Type B pancreatic cell (in vitro differentiated cells): ENCODE results near the gene MAB21L4. TPM values are rescaled to one million over a fixed set of nuclear protein-coding genes. Genes with fewer than 3 reads are reported as not detected.

Source experiments
- DNase-seq: peaks from one replicate; pipeline ENCODE4 v3.0.0; 2021; ENCODE audit warnings: mixed read lengths; ENCODE audit not compliant: unreplicated experiment; ENCODE audit errors: extremely low spot score
- H3K27ac Mint-ChIP-seq: 2 replicates; pipeline ENCODE4 v1.8.0; 2021; ENCODE audit warnings: mild to moderate bottlenecking, mixed read lengths
- H3K27me3 Mint-ChIP-seq: 2 replicates; pipeline ENCODE4 v1.8.0; 2021; ENCODE audit warnings: mixed read lengths
- H3K36me3 Mint-ChIP-seq: 2 replicates; pipeline ENCODE4 v1.8.0; 2021; ENCODE audit warnings: mixed read lengths
- H3K4me1 Mint-ChIP-seq: one replicate; pipeline ENCODE4 v1.8.0; 2021; ENCODE audit warnings: mixed read lengths; ENCODE audit not compliant: unreplicated experiment
- H3K4me3 Mint-ChIP-seq: 2 replicates; pipeline ENCODE4 v1.8.0; 2021; ENCODE audit warnings: mild to moderate bottlenecking, mixed read lengths
- H3K9me3 Mint-ChIP-seq: 2 replicates; pipeline ENCODE4 v1.8.0; 2021; ENCODE audit warnings: mixed read lengths
- CTCF ChIP-seq: fragments of 200-600 bp; sonication (generic); conservative IDR thresholded peaks from 2 replicates; pipeline ENCODE4 v1.5.0; 2021; ENCODE audit warnings: antibody characterized with exemption, mild to moderate bottlenecking
- total RNA-seq: library from RNA; stranded (reverse); gene quantifications from 2 replicates; pipeline ENCODE4 v1.2.1, GENCODE V29; 2021; ENCODE audit warnings: low replicate concordance

Gene MAB21L4
- total RNA-seq, 1 donor from 2014 or later: 62.0 TPM

DNA sequence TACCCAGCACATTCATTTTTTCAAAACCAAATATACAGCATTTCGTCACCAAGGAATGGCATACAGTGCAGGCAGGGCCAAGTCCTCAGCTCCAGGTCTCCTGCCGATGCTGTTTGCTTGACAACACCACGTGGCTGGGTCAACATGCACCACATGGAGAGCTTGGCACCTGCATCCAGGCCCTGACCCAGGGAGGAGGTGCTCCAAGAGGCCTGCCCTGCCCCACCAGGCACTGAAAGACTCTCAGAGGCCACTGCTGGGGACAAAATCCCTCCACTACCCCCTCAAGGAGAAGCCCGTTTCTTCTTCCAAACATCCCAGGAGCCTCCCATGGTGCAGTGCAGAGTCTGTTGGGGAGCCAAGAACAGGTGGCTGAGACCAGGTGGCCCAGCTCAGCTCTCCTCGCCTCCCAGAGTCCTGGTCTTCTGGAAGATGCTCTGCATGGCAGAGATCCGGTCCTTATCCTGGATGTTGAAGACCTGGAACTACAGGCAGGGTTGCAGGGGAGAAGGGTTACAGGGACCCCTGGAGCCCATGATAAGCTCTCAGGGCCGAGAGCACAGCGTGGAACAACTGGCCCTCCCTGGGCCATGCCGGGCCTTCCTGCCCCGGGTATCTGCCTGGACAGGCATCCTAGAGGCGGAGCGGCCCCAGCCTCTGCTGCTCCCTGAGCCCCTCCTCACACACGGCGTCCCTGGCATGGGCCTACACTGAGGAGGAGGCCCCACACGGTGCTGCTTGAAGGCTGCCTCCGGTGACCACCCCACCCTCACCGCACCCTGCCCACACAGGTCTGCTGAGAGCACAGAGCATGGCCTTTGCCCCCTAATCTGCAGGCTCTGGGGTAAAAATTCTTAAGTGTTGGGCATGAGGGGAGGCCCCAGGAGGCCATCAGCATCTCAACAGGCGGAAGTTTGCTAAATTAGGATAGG, 9.0 kb downstream of the MAB21L4 start:
- Mint-ChIP-seq H3K4me1 (peaks cover 5% of the 10 kb centered on the region), H3K9me3 (no peaks in the 10 kb centered on the region), H3K27me3 (no peaks in the 10 kb centered on the region), H3K27ac (no peak overlapping the region), H3K36me3 (peaks cover 5% of the 10 kb centered on the region), H3K4me3 (no peak overlapping the region)
- no peak for TF ChIP-seq CTCF
- DNase-seq: no peak

- H3K9me3 Mint-ChIP-seq: no peaks in the 10 kb centered on the region
- H3K27me3 Mint-ChIP-seq: no peaks in the 10 kb centered on the region
- H3K4me3 Mint-ChIP-seq: peak overlapping the region; percentile 20
- H3K27ac Mint-ChIP-seq: peak overlapping the region; percentile 61
- TF ChIP-seq CTCF: no peak
- DNase-seq: no peak
- H3K36me3 Mint-ChIP-seq: peaks cover 5% of the 10 kb centered on the region
- H3K4me1 Mint-ChIP-seq: peaks cover 5% of the 10 kb centered on the region
Observed at GRCh38 chr2:240886023-240886565, 9.9 kb downstream of the MAB21L4 start.

DNA sequence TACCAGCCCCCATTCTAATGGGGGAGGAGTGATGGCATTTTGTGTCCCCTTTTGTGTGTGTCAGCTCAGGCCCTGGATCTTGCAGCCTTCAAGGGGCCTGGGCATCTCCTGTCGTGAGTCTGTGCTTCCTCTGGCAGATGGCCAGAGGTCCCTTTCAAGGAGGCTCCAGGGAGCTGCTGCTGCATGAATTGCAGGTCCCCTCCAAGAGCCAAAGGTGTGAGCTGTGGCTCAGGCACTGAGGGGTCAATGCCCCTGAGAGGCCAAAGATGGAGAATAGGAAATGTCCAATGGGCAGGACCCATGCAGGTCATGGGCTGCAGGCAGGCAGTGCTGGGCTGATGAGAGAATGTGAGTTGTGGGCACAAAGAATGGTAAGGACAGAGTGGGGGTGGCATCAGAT, 10.4 kb downstream of the MAB21L4 start:
- H3K27me3 Mint-ChIP-seq: no peaks in the 10 kb centered on the region
- H3K9me3 Mint-ChIP-seq: no peaks in the 10 kb centered on the region
- H3K27ac Mint-ChIP-seq: peak overlapping the region; percentile 61
- no peak for TF ChIP-seq CTCF
- no peak overlapping the region for H3K4me3 Mint-ChIP-seq
- peaks cover 5% of the 10 kb centered on the region for H3K36me3 Mint-ChIP-seq
- peaks cover 5% of the 10 kb centered on the region for H3K4me1 Mint-ChIP-seq
- DNase-seq: no peak

GRCh38 chr2:240884745-240885144, 11.2 kb downstream of the MAB21L4 start:
- H3K4me3 Mint-ChIP-seq: no peak overlapping the region
- no peaks in the 10 kb centered on the region for H3K27me3 Mint-ChIP-seq
- peaks cover 5% of the 10 kb centered on the region for H3K4me1 Mint-ChIP-seq
- H3K9me3 Mint-ChIP-seq: no peaks in the 10 kb centered on the region
- no peak for DNase-seq
- H3K27ac Mint-ChIP-seq: no peak overlapping the region
- H3K36me3 Mint-ChIP-seq: peaks cover 5% of the 10 kb centered on the region
- no peak for TF ChIP-seq CTCF

DNA sequence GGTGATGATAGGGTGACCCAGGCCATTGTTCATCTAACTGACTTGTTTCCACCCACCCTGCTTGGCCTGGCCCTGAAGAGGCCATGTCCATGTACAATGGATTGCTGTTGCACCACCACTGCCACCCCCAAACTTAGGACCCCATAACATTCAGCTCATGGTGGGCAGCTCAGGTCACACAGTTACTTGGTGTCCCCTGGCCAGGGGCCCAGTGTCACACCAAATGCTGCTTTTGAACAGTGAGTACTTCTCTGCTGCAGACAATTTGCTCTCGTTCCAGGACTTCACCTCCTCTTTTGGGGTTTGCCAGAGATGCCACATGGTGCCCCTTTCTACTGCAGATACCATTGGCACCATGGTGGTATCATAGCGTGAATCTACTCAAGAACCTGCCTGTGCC, 11.7 kb downstream of the MAB21L4 start:
- peaks cover 5% of the 10 kb centered on the region for H3K4me1 Mint-ChIP-seq

More for the DNA sequence above, 11.7 kb downstream of the MAB21L4 start:
- TF ChIP-seq CTCF: no peak
- Mint-ChIP-seq H3K4me3 (no peak overlapping the region), H3K27ac (no peak overlapping the region), H3K36me3 (peaks cover 5% of the 10 kb centered on the region), H3K27me3 (no peaks in the 10 kb centered on the region), H3K9me3 (no peaks in the 10 kb centered on the region)
- DNase-seq: no peak
